Measurements from ENCODE around the gene NBPF3. TPM values are rescaled to one million over a fixed set of nuclear protein-coding genes. Genes with fewer than 3 reads are reported as not detected.
"Not testable (repeated sequence)": the region's sequence is repeated elsewhere in the genome, so short reads cannot be mapped to it uniquely, and the experiment has no call there.

NBPF3 gene
- total RNA-seq, 4 donors from 2014 or later: 6.4 to 16.3 (median 11.3) TPM

- Histone ChIP-seq H3K27ac (no peak overlapping the region), H3K4me3 (no peak overlapping the region), H3K9me3 (no peaks in the 10 kb centered on the region), H3K4me1 (no peaks in the 10 kb centered on the region), H3K36me3 (no peaks in the 10 kb centered on the region), H3K27me3 (no peaks in the 10 kb centered on the region)
- TF ChIP-seq, protein P1, sequence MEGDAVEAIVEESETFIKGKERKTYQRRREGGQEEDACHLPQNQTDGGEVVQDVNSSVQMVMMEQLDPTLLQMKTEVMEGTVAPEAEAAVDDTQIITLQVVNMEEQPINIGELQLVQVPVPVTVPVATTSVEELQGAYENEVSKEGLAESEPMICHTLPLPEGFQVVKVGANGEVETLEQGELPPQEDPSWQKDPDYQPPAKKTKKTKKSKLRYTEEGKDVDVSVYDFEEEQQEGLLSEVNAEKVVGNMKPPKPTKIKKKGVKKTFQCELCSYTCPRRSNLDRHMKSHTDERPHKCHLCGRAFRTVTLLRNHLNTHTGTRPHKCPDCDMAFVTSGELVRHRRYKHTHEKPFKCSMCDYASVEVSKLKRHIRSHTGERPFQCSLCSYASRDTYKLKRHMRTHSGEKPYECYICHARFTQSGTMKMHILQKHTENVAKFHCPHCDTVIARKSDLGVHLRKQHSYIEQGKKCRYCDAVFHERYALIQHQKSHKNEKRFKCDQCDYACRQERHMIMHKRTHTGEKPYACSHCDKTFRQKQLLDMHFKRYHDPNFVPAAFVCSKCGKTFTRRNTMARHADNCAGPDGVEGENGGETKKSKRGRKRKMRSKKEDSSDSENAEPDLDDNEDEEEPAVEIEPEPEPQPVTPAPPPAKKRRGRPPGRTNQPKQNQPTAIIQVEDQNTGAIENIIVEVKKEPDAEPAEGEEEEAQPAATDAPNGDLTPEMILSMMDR (IDR thresholded peaks at IDR 0.05): no peak
- TF ChIP-seq POLR2A (IDR thresholded peaks at IDR 0.05): no peak
- no peak for TF ChIP-seq EP300 (IDR thresholded peaks at IDR 0.05)
- TF ChIP-seq POLR2AphosphoS5 (IDR thresholded peaks at IDR 0.05): no peak
- ATAC-seq: no peak
- 83 to 97% methylated on average over 4 to 7 of the region's 16 CpGs for WGBS, 2 donors (ENCODE audit: low coverage in 1 of 2)
Observed at GRCh38 chr1:21518774-21519455, 79.0 kb downstream of the NBPF3 start.

DNA sequence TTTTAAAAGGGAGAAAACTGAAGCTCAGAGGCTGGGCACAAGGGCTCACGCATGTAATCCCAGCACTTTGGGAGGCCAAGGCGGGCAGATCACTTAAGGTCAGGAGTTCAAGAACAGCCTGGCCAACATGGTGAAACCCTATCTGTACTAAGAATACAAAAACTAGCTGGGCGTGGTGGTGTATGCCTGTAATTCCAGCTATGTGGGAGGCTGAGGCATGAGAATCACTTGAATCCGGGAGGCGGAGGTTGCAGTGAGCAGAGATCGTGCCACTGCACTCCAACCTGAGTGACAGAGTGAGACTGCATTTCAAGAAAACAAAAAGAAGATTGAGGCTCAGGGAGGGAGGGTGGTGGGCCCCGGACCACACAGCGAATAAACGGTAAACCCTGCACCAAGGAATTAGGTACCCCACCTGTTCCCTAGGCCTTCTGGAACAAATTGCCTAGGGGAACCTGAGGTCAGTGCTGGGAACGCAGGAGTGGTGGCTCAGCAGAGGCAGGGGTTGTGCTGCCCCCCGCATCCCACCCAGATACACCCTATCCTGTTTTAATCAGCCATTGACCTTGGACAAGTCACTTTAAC lies 79.6 kb downstream of the NBPF3 start:
- not testable (repeated sequence) for H3K27ac ChIP-seq, H3K4me3 ChIP-seq, H3K9me3 ChIP-seq, H3K4me1 ChIP-seq, H3K36me3 ChIP-seq, ATAC-seq, H3K27me3 ChIP-seq
- WGBS, 2 donors (ENCODE audit: low coverage in 1 of 2): 89 to 97% methylated on average over 5 to 8 of the region's 11 CpGs

GRCh38 chr1:21520899-21521716 lies 81.2 kb downstream of the NBPF3 start:
- 55 to 76% methylated on average over 4 to 6 of the region's 16 CpGs for WGBS, 2 donors (ENCODE audit: low coverage in 1 of 2)
- TF ChIP-seq POLR2AphosphoS5 (IDR thresholded peaks at IDR 0.05) (no peak), EP300 (IDR thresholded peaks at IDR 0.05) (no peak), POLR2A (IDR thresholded peaks at IDR 0.05) (no peak)
- TF ChIP-seq, protein P1 (IDR thresholded peaks at IDR 0.05): no peak
- no peak overlapping the region for H3K27ac ChIP-seq

GRCh38 chr1:21521717-21522060 lies 81.8 kb downstream of the NBPF3 start:
- Histone ChIP-seq H3K4me3 (no peak overlapping the region), H3K9me3 (no peaks in the 10 kb centered on the region), H3K4me1 (peaks cover 0 to 4% (median 0%) of the 10 kb centered on the region in 3 donors), H3K27me3 (no peaks in the 10 kb centered on the region), H3K27ac (no peak overlapping the region), H3K36me3 (no peaks in the 10 kb centered on the region)
- 96 to 100% methylated on average over 2 to 4 of the region's 4 CpGs for WGBS, 2 donors (ENCODE audit: low coverage in 1 of 2)
- TF ChIP-seq POLR2AphosphoS5 (IDR thresholded peaks at IDR 0.05): no peak
- TF ChIP-seq EP300 (IDR thresholded peaks at IDR 0.05): no peak
- TF ChIP-seq POLR2A (IDR thresholded peaks at IDR 0.05): no peak
- TF ChIP-seq, protein P1 (IDR thresholded peaks at IDR 0.05): no peak
- no peak for ATAC-seq

More at GRCh38 chr1:21520899-21521716, 81.2 kb downstream of the NBPF3 start:
- ATAC-seq: no peak
- no peaks in the 10 kb centered on the region for H3K9me3 ChIP-seq
- no peaks in the 10 kb centered on the region for H3K27me3 ChIP-seq
- peaks cover 0 to 4% (median 0%) of the 10 kb centered on the region in 3 donors for H3K4me1 ChIP-seq
- no peaks in the 10 kb centered on the region for H3K36me3 ChIP-seq
- H3K4me3 ChIP-seq: no peak overlapping the region

- no peak overlapping the region for H3K4me3 ChIP-seq
- no peak overlapping the region for H3K27ac ChIP-seq
- TF ChIP-seq EP300 (IDR thresholded peaks at IDR 0.05) (no peak), POLR2AphosphoS5 (IDR thresholded peaks at IDR 0.05) (no peak), POLR2A (IDR thresholded peaks at IDR 0.05) (no peak)
- TF ChIP-seq, protein P1 (IDR thresholded peaks at IDR 0.05): no peak
- H3K9me3 ChIP-seq: no peaks in the 10 kb centered on the region
- WGBS, 2 donors (ENCODE audit: low coverage in 1 of 2): 86 to 95% methylated on average over 5 to 8 of the region's 11 CpGs
- no peaks in the 10 kb centered on the region for H3K36me3 ChIP-seq
- no peak for ATAC-seq
- H3K4me1 ChIP-seq: peaks cover 0 to 4% (median 0%) of the 10 kb centered on the region in 3 donors
- H3K27me3 ChIP-seq: no peaks in the 10 kb centered on the region
Observed at GRCh38 chr1:21522525-21523038, 82.6 kb downstream of the NBPF3 start.

Measured in gastroesophageal sphincter (tissue), 4 donors.